C1 segment of cervical spinal cord (tissue), 14 donors: ENCODE measurements around the gene SERAC1.

Experiments
- DNase-seq, 14 donors: peaks; one replicate each; lab custom pipeline; 2025; lab: John Stamatoyannopoulos, UW

Gene SERAC1

GRCh38 chr6:158080849-158081656, 87.0 kb downstream of the SERAC1 start:
- no peak for DNase-seq

- no peak for DNase-seq
Measured at GRCh38 chr6:158078320-158078719, 89.7 kb downstream of the SERAC1 start.

- DNase-seq = no peak
Measured at GRCh38 chr6:158077676-158078075, 90.4 kb downstream of the SERAC1 start.

- DNase-seq = no peak
Measured at GRCh38 chr6:158076548-158076947, 91.5 kb downstream of the SERAC1 start.

- DNase-seq = no peak
Measured at GRCh38 chr6:158073776-158074175, 94.3 kb downstream of the SERAC1 start.

- peak in 12 of 14 donors; percentile 14 to 60 (median 39) for DNase-seq
Measured at GRCh38 chr6:158072083-158072721, 95.9 kb downstream of the SERAC1 start.

GRCh38 chr6:158071121-158072082, 96.7 kb downstream of the SERAC1 start:
- no peak for DNase-seq

GRCh38 chr6:158070513-158070912, 97.5 kb downstream of the SERAC1 start:
- DNase-seq = peak in 1 of 14 donors; percentile 31

GRCh38 chr6:158069800-158070195, 98.3 kb downstream of the SERAC1 start:
- DNase-seq = no peak

- no peak for DNase-seq
Measured at GRCh38 chr6:158068893-158069799, 98.9 kb downstream of the SERAC1 start.

GRCh38 chr6:158068156-158068892, 99.7 kb downstream of the SERAC1 start:
- no peak for DNase-seq

- DNase-seq = no peak
Measured at GRCh38 chr6:158067436-158068015, 100.5 kb downstream of the SERAC1 start.

GRCh38 chr6:158066136-158066781, 101.8 kb downstream of the SERAC1 start:
- no peak for DNase-seq

GRCh38 chr6:158064725-158065251, 103.3 kb downstream of the SERAC1 start:
- no peak for DNase-seq

- DNase-seq = no peak
Measured at GRCh38 chr6:158063736-158064135, 104.3 kb downstream of the SERAC1 start.

GRCh38 chr6:158061709-158062461, 106.2 kb downstream of the SERAC1 start:
- no peak for DNase-seq

- no peak for DNase-seq
Measured at GRCh38 chr6:158061361-158061708, 106.7 kb downstream of the SERAC1 start.
